Measurements from ENCODE around the gene YIF1A. TPM values are rescaled to one million over a fixed set of nuclear protein-coding genes. Genes with fewer than 3 reads are reported as not detected.

The YIF1A gene
- total RNA-seq, 1 experiment from 2014 or later: 64.3 TPM

DNA sequence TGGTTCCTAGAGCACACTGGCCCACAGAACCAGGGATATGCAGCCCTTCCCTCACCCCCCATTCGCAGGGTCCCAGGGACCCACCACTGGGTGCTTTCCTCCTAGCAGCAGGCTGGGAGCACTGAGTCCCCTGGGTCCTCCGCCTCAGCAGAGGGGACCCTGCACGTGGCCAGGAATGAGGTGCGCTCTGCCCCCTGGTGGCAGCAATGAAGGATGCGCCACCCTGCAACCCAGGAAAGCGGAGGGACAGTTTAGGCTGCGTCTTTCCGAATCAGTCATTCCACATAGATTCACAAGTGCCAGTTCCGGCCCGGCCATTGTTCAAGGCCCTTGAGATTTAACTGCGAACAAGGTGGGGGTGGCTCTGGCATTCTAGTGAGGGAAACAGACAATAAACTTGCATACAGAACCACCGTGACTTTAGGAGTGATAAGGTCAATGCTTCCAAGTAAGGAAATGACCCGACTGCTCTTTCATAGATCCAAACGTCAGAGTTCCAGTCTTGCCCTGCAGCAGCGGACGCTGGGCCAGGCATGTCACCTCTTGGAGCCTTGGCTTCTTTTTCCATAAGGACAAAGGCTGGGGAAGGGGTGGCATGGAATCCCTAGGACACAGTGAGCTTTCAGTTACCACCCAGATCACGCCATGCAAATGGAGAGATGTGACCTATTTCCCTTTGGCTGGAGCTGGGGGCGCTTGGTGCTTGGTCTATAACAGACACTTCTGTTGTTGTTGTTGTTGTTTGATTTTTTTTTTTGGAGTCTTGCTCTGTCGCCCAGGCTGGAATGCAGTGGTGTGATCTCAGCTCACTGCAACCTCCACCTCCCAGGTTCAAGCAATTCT, 39.6 kb upstream of the YIF1A start:
- no peak overlapping the region for H4K5ac ChIP-seq (ENCODE audit: insufficient read length, low read depth, low read length)
- H3K56ac ChIP-seq (ENCODE audit: insufficient read length, low read depth, low read length): no peak overlapping the region
- H2AK5ac ChIP-seq (ENCODE audit: insufficient read length, low read length): no peak overlapping the region
- no peak overlapping the region for H4K91ac ChIP-seq (ENCODE audit: insufficient read length, low read depth, low read length)
- H2BK15ac ChIP-seq (ENCODE audit: low read depth, low read length): no peak overlapping the region
- no CpG with 5 or more reads among the region's 19 CpGs for WGBS (ENCODE audit: extremely low coverage, insufficient read length, low lambda C conversion rate)
- H2BK12ac ChIP-seq (ENCODE audit: insufficient read length, low read depth, low read length): no peak overlapping the region
- H3K4me2 ChIP-seq (ENCODE audit: insufficient read depth, insufficient read length, low read length): peak overlapping the region; percentile 11
- peak overlapping the region; percentile 23 for H2AFZ ChIP-seq (ENCODE audit: low read length)
- H3K9me3 Mint-ChIP-seq: no peaks in the 10 kb centered on the region
- peak; percentile 90 for DNase-seq
- H3K4me1 ChIP-seq (ENCODE audit: insufficient read depth, low read length): 0 out of 2 replicates have a peak, but pooled peaks cover 3% of the 10 kb centered on the region
- no peak overlapping the region for H3K27ac ChIP-seq (ENCODE audit: insufficient read length, low read depth, low read length)
- no peaks in the 10 kb centered on the region for H3K9me3 ChIP-seq (ENCODE audit: control insufficient read depth, low read depth, low read length)
- H2BK120ac ChIP-seq (ENCODE audit: low read depth, low read length, poor library complexity, severe bottlenecking): no peak overlapping the region
- H3K36me3 Mint-ChIP-seq (ENCODE audit: insufficient read depth in 1 of 3, low read depth in 3 of 3): peaks cover 0 to 5% (median 0%) of the 10 kb centered on the region in 3 experiments; a peak in 3 of 7 replicates
- no peaks in the 10 kb centered on the region for H3K27me3 ChIP-seq (ENCODE audit: insufficient read depth, low read length)
- H3K23ac ChIP-seq (ENCODE audit: insufficient read length, low read depth, low read length): no peak overlapping the region
- TF ChIP-seq, protein P1, sequence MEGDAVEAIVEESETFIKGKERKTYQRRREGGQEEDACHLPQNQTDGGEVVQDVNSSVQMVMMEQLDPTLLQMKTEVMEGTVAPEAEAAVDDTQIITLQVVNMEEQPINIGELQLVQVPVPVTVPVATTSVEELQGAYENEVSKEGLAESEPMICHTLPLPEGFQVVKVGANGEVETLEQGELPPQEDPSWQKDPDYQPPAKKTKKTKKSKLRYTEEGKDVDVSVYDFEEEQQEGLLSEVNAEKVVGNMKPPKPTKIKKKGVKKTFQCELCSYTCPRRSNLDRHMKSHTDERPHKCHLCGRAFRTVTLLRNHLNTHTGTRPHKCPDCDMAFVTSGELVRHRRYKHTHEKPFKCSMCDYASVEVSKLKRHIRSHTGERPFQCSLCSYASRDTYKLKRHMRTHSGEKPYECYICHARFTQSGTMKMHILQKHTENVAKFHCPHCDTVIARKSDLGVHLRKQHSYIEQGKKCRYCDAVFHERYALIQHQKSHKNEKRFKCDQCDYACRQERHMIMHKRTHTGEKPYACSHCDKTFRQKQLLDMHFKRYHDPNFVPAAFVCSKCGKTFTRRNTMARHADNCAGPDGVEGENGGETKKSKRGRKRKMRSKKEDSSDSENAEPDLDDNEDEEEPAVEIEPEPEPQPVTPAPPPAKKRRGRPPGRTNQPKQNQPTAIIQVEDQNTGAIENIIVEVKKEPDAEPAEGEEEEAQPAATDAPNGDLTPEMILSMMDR (conservative IDR thresholded peaks at IDR 0.05): peak; percentile 97
- H2BK5ac ChIP-seq (ENCODE audit: insufficient read length, low read length): no peak overlapping the region
- H3K18ac ChIP-seq (ENCODE audit: insufficient read length, low read depth, low read length): peak overlapping the region; percentile 2
- H3K79me2 ChIP-seq (ENCODE audit: insufficient read depth, low read length): no peaks in the 10 kb centered on the region
- no peaks in the 10 kb centered on the region for H3K23me2 ChIP-seq (ENCODE audit: insufficient read length, low read depth, low read length, poor library complexity, severe bottlenecking)
- H2BK20ac ChIP-seq (ENCODE audit: low read depth, low read length, poor library complexity, severe bottlenecking): no peak overlapping the region
- H3K4ac ChIP-seq (ENCODE audit: low read depth, low read length): no peak overlapping the region
- no peaks in the 10 kb centered on the region for H3K79me1 ChIP-seq (ENCODE audit: insufficient read depth, low read depth, low read length, poor library complexity, severe bottlenecking)
- no peak overlapping the region for H3K9ac ChIP-seq (ENCODE audit: extremely low read depth, insufficient read length, low read length)
- peak overlapping the region in 1 of 3 experiments; percentile 79; a peak in 2 of 7 replicates for H3K27ac Mint-ChIP-seq
- peaks cover 9 to 18% of the 10 kb centered on the region in 2 experiments for H3K4me1 Mint-ChIP-seq
- H3K4me3 Mint-ChIP-seq: peak overlapping the region; percentile 21 to 45; a peak in 2 of 5 replicates
- no peaks in the 10 kb centered on the region for H4K20me1 ChIP-seq (ENCODE audit: control insufficient read depth, insufficient read depth, insufficient read length)
- H3K14ac ChIP-seq (ENCODE audit: insufficient read depth, low read length): no peak overlapping the region
- no peak overlapping the region for H3T11ph ChIP-seq (ENCODE audit: low read length)
- H4K8ac ChIP-seq (replicated peaks; ENCODE audit: insufficient read length, low read depth, low read length): no peak overlapping the region
- H3K27me3 Mint-ChIP-seq (ENCODE audit: low read depth): peaks cover 10% of the 10 kb centered on the region

Data from H9 (cell line).